Measurements from ENCODE around the gene TMTC1. TPM values are rescaled to one million over a fixed set of nuclear protein-coding genes. Genes with fewer than 3 reads are reported as not detected.

Gene TMTC1
- total RNA-seq, 1 experiment from 2014 or later: not detected

DNA sequence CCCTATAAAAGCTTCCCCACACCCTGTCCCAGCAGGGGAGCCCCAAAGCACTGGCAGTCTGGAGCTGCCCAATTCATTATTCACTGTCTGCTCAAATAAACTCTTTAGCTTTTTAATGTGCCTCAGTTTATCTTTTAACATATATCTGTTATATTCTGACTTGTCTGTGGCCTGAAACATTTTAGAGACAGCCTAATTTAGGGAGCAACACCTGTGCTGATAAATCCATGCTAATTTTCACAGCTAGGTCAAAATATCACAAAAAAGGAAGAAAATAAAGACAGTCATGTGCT, 32.9 kb downstream of the TMTC1 start:
- Histone ChIP-seq H3K4me1 (no peaks in the 10 kb centered on the region), H3K27me3 (replicated peaks; ENCODE audit: control insufficient read depth, insufficient read depth, low read length) (no peaks in the 10 kb centered on the region; the same call in 1 of the 2 replicates), H3K4me3 (ENCODE audit: low read depth, low read length) (no peak overlapping the region), H3K9me3 (no peaks in the 10 kb centered on the region), H3K36me3 (ENCODE audit: control insufficient read depth, insufficient read depth, low read length) (no peaks in the 10 kb centered on the region)
- Mint-ChIP-seq H3K4me1 (ENCODE audit: low read depth, unreplicated experiment) (no peaks in the 10 kb centered on the region), H3K9me3 (ENCODE audit: unreplicated experiment) (no peaks in the 10 kb centered on the region), H3K27ac (ENCODE audit: unreplicated experiment) (no peak overlapping the region), H3K4me3 (ENCODE audit: unreplicated experiment) (no peak overlapping the region), H3K27me3 (ENCODE audit: insufficient read depth, unreplicated experiment) (peaks cover 8% of the 10 kb centered on the region), H3K36me3 (ENCODE audit: insufficient read depth, unreplicated experiment) (no peaks in the 10 kb centered on the region)
- no peak for DNase-seq
- no TSS peak for BruUV-seq (replicated peaks)
- POLR2A ChIA-PET: no interaction called here
- intact Hi-C loops (cut with micrococcal nuclease; ENCODE audit: unreplicated experiment): no loop called here
- CTCF ChIA-PET: no interaction called here
- TF ChIP-seq, protein P1, sequence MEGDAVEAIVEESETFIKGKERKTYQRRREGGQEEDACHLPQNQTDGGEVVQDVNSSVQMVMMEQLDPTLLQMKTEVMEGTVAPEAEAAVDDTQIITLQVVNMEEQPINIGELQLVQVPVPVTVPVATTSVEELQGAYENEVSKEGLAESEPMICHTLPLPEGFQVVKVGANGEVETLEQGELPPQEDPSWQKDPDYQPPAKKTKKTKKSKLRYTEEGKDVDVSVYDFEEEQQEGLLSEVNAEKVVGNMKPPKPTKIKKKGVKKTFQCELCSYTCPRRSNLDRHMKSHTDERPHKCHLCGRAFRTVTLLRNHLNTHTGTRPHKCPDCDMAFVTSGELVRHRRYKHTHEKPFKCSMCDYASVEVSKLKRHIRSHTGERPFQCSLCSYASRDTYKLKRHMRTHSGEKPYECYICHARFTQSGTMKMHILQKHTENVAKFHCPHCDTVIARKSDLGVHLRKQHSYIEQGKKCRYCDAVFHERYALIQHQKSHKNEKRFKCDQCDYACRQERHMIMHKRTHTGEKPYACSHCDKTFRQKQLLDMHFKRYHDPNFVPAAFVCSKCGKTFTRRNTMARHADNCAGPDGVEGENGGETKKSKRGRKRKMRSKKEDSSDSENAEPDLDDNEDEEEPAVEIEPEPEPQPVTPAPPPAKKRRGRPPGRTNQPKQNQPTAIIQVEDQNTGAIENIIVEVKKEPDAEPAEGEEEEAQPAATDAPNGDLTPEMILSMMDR (IDR thresholded peaks at IDR 0.05; ENCODE audit: insufficient read depth in 1 of 2, low read depth in 1 of 2, low read length in 1 of 2, severe bottlenecking in 1 of 2, unreplicated experiment in 1 of 2): no peak

DNA sequence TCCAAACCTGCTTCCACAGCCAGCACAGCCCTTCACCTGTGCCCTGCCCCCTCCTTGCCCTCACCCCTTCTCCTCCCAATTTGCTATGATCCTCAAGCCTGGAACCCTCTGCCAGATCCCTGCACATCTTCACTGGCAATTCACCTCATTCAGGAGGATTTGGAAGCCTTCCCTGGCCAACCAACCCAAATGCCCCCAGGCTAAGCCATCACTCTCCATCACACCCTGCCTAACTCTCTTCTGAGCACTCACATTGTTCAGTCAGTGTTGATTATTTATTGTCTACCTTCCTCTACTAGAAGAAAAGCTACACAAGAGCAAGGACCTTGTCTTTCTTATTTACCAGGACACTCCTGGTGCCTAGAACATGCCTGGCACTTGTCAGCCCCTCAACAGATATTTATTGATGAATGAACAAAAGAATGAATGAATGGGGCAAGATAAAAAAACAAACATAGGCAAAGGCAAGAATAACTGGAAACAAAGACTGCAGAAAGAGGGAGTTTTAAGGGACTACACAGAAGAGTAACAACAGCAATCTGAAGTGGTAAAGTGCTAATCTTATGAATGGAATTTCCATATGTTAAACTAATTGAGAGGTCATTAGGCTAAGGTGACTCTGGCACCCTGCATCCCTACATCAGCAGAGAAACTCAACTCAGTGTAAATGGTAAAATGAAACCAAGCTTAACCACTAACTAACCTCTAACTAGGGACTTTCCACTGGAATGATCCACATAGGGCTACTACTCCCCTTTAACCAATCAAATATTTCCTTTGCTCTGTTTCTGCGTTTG, 33.4 kb downstream of the TMTC1 start:
- Mint-ChIP-seq H3K27me3 (ENCODE audit: insufficient read depth, unreplicated experiment) (peaks cover 8% of the 10 kb centered on the region), H3K9me3 (ENCODE audit: unreplicated experiment) (no peaks in the 10 kb centered on the region), H3K27ac (ENCODE audit: unreplicated experiment) (no peak overlapping the region), H3K4me3 (ENCODE audit: unreplicated experiment) (no peak overlapping the region), H3K4me1 (ENCODE audit: low read depth, unreplicated experiment) (no peaks in the 10 kb centered on the region), H3K36me3 (ENCODE audit: insufficient read depth, unreplicated experiment) (no peaks in the 10 kb centered on the region)
- intact Hi-C loops (cut with micrococcal nuclease; ENCODE audit: unreplicated experiment): no loop called here
- ChIA-PET CTCF (no interaction called here), POLR2A (no interaction called here)
- Histone ChIP-seq H3K4me3 (ENCODE audit: low read depth, low read length) (no peak overlapping the region), H3K4me1 (no peaks in the 10 kb centered on the region), H3K27me3 (replicated peaks; ENCODE audit: control insufficient read depth, insufficient read depth, low read length) (no peaks in the 10 kb centered on the region; the same call in 1 of the 2 replicates), H3K9me3 (no peaks in the 10 kb centered on the region), H3K36me3 (ENCODE audit: control insufficient read depth, insufficient read depth, low read length) (no peaks in the 10 kb centered on the region)
- TF ChIP-seq, protein P1 (IDR thresholded peaks at IDR 0.05; ENCODE audit: insufficient read depth in 1 of 2, low read depth in 1 of 2, low read length in 1 of 2, severe bottlenecking in 1 of 2, unreplicated experiment in 1 of 2): no peak
- no peak for DNase-seq
- BruUV-seq (replicated peaks): no TSS peak

DNA sequence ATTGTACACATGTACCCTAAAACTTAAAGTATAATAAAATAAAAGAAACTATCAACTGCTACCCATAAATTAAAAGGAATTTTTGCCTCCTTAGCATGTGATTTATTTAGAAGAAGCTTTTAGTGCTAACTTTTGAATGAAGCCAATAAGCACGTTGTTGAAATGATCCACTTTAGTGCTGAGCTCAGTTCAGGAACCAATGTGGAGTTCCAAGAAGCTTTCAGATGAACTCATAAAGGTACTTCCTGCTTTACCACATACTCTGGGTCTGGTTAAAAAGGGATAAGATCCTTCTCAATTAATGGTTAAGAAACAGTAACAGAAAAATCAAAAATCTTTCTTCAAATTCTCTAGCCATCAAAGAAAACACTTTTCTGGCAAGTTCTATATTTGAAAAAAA, 39.4 kb downstream of the TMTC1 start:
- intact Hi-C loops (cut with micrococcal nuclease; ENCODE audit: unreplicated experiment): no loop called here
- H3K36me3 Mint-ChIP-seq (ENCODE audit: insufficient read depth, unreplicated experiment): no peaks in the 10 kb centered on the region

More for the DNA sequence above, 39.4 kb downstream of the TMTC1 start:
- Mint-ChIP-seq H3K4me3 (ENCODE audit: unreplicated experiment) (no peak overlapping the region), H3K27ac (ENCODE audit: unreplicated experiment) (no peak overlapping the region), H3K9me3 (ENCODE audit: unreplicated experiment) (no peaks in the 10 kb centered on the region), H3K4me1 (ENCODE audit: low read depth, unreplicated experiment) (no peaks in the 10 kb centered on the region), H3K27me3 (ENCODE audit: insufficient read depth, unreplicated experiment) (peaks cover 6% of the 10 kb centered on the region)
- TF ChIP-seq, protein P1 (IDR thresholded peaks at IDR 0.05; ENCODE audit: insufficient read depth in 1 of 2, low read depth in 1 of 2, low read length in 1 of 2, severe bottlenecking in 1 of 2, unreplicated experiment in 1 of 2): no peak
- ChIA-PET POLR2A (no interaction called here), CTCF (no interaction called here)
- Histone ChIP-seq H3K9me3 (no peaks in the 10 kb centered on the region), H3K36me3 (ENCODE audit: control insufficient read depth, insufficient read depth, low read length) (no peaks in the 10 kb centered on the region), H3K4me3 (ENCODE audit: low read depth, low read length) (no peak overlapping the region), H3K27me3 (replicated peaks; ENCODE audit: control insufficient read depth, insufficient read depth, low read length) (no peaks in the 10 kb centered on the region), H3K4me1 (no peaks in the 10 kb centered on the region)
- DNase-seq: no peak
- BruUV-seq (replicated peaks): no TSS peak
